Neural cell (in vitro differentiated cells): Measurements from ENCODE around the gene CYP1A2. TPM values are rescaled to one million over a fixed set of nuclear protein-coding genes. Genes with fewer than 3 reads are reported as not detected.

Experiments
- H2AFZ ChIP-seq: fragments of 200-600, 300-800 bp; sonication (generic), shearing (Covaris generic); 2 replicates; pipeline ENCODE4 v1.6.0; 2014; ENCODE audit warnings: low read depth, mild to moderate bottlenecking, antibody characterized with exemption, low read length, moderate library complexity
- H3F3A ChIP-seq: fragments of 200-600 bp; shearing (Covaris generic); 2 replicates; pipeline ENCODE4 v1.6.1; 2016; ENCODE audit warnings: mild to moderate bottlenecking, moderate library complexity, mixed read lengths, antibody characterized with exemption, low read length; ENCODE audit not compliant: insufficient read depth, poor library complexity, severe bottlenecking
- H3K27ac ChIP-seq: fragments of 200-600, 300-800 bp; sonication (generic), shearing (Covaris generic); 2 replicates; pipeline ENCODE4 v1.5.1; 2014; ENCODE audit warnings: mild to moderate bottlenecking, low read length, moderate library complexity
- H3K27me3 ChIP-seq: fragments of 300-800, 200-600 bp; sonication (generic), shearing (Covaris generic); 2 replicates; pipeline ENCODE4 v1.6.0; 2014; ENCODE audit warnings: mild to moderate bottlenecking, low read depth, low read length, moderate library complexity; ENCODE audit not compliant: insufficient read depth
- H3K36me3 ChIP-seq: fragments of 300-800, 200-600 bp; sonication (generic), shearing (Covaris generic); 2 replicates; pipeline ENCODE4 v1.5.1; 2014; ENCODE audit warnings: mild to moderate bottlenecking, antibody characterized with exemption, low read length, moderate library complexity; ENCODE audit not compliant: insufficient read depth
- H3K4me2 ChIP-seq: fragments of 300-800, 200-600 bp; sonication (generic), shearing (Covaris generic); 2 replicates; pipeline ENCODE4 v1.6.0; 2014; ENCODE audit warnings: mild to moderate bottlenecking, low read length
- H3K4me3 ChIP-seq: fragments of 300-800, 200-600 bp; sonication (generic), shearing (Covaris generic); 2 replicates; pipeline ENCODE4 v1.5.1; 2014; ENCODE audit warnings: mild to moderate bottlenecking, low read length, moderate library complexity
- H3K79me2 ChIP-seq: fragments of 200-600 bp; shearing (Covaris generic); replicated peaks from 2 replicates; pipeline ENCODE4 v1.6.0; 2014; ENCODE audit warnings: mild to moderate bottlenecking, low read length, moderate library complexity; ENCODE audit not compliant: insufficient read depth
- H3K9ac ChIP-seq: fragments of 300-800, 200-600 bp; sonication (generic), shearing (Covaris generic); 2 replicates; pipeline ENCODE4 v1.6.1; 2016; ENCODE audit warnings: mild to moderate bottlenecking, low read length, mixed read lengths
- H3K9me2 ChIP-seq: fragments of 200-600 bp; shearing (Covaris generic); 2 replicates; pipeline ENCODE4 v1.6.1; 2016; ENCODE audit warnings: mild to moderate bottlenecking, low read length, mixed read lengths; ENCODE audit not compliant: insufficient read depth
- H3K9me3 ChIP-seq: fragments of 200-600, 300-800 bp; sonication (generic), shearing (Covaris generic); 2 replicates; pipeline ENCODE4 v1.6.1; 2016; ENCODE audit warnings: mild to moderate bottlenecking, mixed run types, low read length, moderate library complexity, mixed read lengths
- H4K20me1 ChIP-seq: fragments of 200-600 bp; shearing (Covaris generic); 2 replicates; pipeline ENCODE4 v1.6.1; 2016; ENCODE audit warnings: mild to moderate bottlenecking, mixed run types; ENCODE audit not compliant: insufficient read depth
- EP300 ChIP-seq: fragments of 450-650 bp; conservative IDR thresholded peaks from 2 replicates; pipeline ENCODE4 v1.6.1; 2014; ENCODE audit warnings: antibody characterized with exemption, mild to moderate bottlenecking, moderate library complexity; ENCODE audit not compliant: poor library complexity, severe bottlenecking
- EZH2 ChIP-seq: fragments of 200-600, 300-800 bp; shearing (Covaris generic), sonication (generic); IDR thresholded peaks from 2 replicates; pipeline ENCODE4 v1.6.1; 2014; ENCODE audit warnings: antibody characterized with exemption, low read length, borderline replicate concordance, mild to moderate bottlenecking; ENCODE audit not compliant: insufficient read depth, poor library complexity, severe bottlenecking
- MXI1 ChIP-seq: fragments of 450-650 bp; conservative IDR thresholded peaks from 2 replicates; pipeline ENCODE4 v1.6.1; 2014; ENCODE audit warnings: antibody characterized with exemption, mild to moderate bottlenecking; ENCODE audit not compliant: poor library complexity, severe bottlenecking
- POLR2AphosphoS5 ChIP-seq: IDR thresholded peaks from 2 replicates; pipeline ENCODE4 v1.6.1; 2012
- RAD21 ChIP-seq: fragments of 450-650 bp; conservative IDR thresholded peaks from 2 replicates; pipeline ENCODE4 v1.6.1; 2014; ENCODE audit warnings: antibody characterized with exemption, mild to moderate bottlenecking, moderate library complexity
- REST ChIP-seq: IDR thresholded peaks from 2 replicates; pipeline ENCODE4 v1.6.1; 2012; ENCODE audit warnings: borderline replicate concordance
- SMC3 ChIP-seq: fragments of 450-650 bp; conservative IDR thresholded peaks from 2 replicates; pipeline ENCODE4 v1.6.1; 2014; ENCODE audit warnings: antibody characterized with exemption, mild to moderate bottlenecking, moderate library complexity; ENCODE audit not compliant: poor library complexity
- TAF1 ChIP-seq: IDR thresholded peaks from 2 replicates; pipeline ENCODE4 v1.6.1; 2012; ENCODE audit warnings: low read depth
- polyA plus RNA-seq: library from polyadenylated mRNA; depleted of rRNA; stranded (reverse); fragments of >200 nt; gene quantifications from 2 replicates; pipeline ENCODE4 v1.2.3, GENCODE V29; 2014
- TF ChIP-seq, protein P1 (sequence below): fragments of 450-650 bp; IDR thresholded peaks from 2 replicates; pipeline ENCODE4 v1.5.1; 2014; ENCODE audit warnings: antibody characterized with exemption, mild to moderate bottlenecking, moderate library complexity; ENCODE audit not compliant: poor library complexity, severe bottlenecking

CYP1A2 gene
- polyA plus RNA-seq, 1 donor from 2014 or later: not detected

- no peaks in the 10 kb centered on the region for H3K9me2 ChIP-seq
- no peak overlapping the region for H3K4me3 ChIP-seq
- no peak overlapping the region for H3K4me2 ChIP-seq
- H3K79me2 ChIP-seq: peaks cover 42% of the 10 kb centered on the region
- H3K27me3 ChIP-seq: no peaks in the 10 kb centered on the region
- no peaks in the 10 kb centered on the region for H3K36me3 ChIP-seq
- no peaks in the 10 kb centered on the region for H3F3A ChIP-seq
- H3K9ac ChIP-seq: no peak overlapping the region
- no peaks in the 10 kb centered on the region for H3K9me3 ChIP-seq
- no peak for TF ChIP-seq TAF1
- TF ChIP-seq EP300: no peak
- TF ChIP-seq EZH2: no peak
- no peak for TF ChIP-seq SMC3
- TF ChIP-seq POLR2AphosphoS5: no peak
- TF ChIP-seq, protein P1, sequence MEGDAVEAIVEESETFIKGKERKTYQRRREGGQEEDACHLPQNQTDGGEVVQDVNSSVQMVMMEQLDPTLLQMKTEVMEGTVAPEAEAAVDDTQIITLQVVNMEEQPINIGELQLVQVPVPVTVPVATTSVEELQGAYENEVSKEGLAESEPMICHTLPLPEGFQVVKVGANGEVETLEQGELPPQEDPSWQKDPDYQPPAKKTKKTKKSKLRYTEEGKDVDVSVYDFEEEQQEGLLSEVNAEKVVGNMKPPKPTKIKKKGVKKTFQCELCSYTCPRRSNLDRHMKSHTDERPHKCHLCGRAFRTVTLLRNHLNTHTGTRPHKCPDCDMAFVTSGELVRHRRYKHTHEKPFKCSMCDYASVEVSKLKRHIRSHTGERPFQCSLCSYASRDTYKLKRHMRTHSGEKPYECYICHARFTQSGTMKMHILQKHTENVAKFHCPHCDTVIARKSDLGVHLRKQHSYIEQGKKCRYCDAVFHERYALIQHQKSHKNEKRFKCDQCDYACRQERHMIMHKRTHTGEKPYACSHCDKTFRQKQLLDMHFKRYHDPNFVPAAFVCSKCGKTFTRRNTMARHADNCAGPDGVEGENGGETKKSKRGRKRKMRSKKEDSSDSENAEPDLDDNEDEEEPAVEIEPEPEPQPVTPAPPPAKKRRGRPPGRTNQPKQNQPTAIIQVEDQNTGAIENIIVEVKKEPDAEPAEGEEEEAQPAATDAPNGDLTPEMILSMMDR: no peak
- no peak for TF ChIP-seq REST
- no peak for TF ChIP-seq MXI1
- TF ChIP-seq RAD21: no peak
- H4K20me1 ChIP-seq: no peaks in the 10 kb centered on the region
- H2AFZ ChIP-seq: no peak overlapping the region
- no peak overlapping the region for H3K27ac ChIP-seq
Measured at GRCh38 chr15:74789171-74789631, 40.6 kb downstream of the CYP1A2 start.

GRCh38 chr15:74789741-74790079 lies 41.1 kb downstream of the CYP1A2 start:
- no peaks in the 10 kb centered on the region for H3K36me3 ChIP-seq
- H3K9me3 ChIP-seq: no peaks in the 10 kb centered on the region
- no peak overlapping the region for H3K4me2 ChIP-seq
- no peaks in the 10 kb centered on the region for H4K20me1 ChIP-seq
- H3K27me3 ChIP-seq: no peaks in the 10 kb centered on the region
- H3F3A ChIP-seq: no peaks in the 10 kb centered on the region
- no peak overlapping the region for H3K4me3 ChIP-seq
- H3K27ac ChIP-seq: no peak overlapping the region
- peaks cover 37% of the 10 kb centered on the region for H3K79me2 ChIP-seq
- no peaks in the 10 kb centered on the region for H3K9me2 ChIP-seq
- H2AFZ ChIP-seq: no peak overlapping the region
- TF ChIP-seq, protein P1: no peak
- TF ChIP-seq EP300: no peak
- TF ChIP-seq SMC3: no peak
- no peak overlapping the region for H3K9ac ChIP-seq
